Stimulated activated CD8-positive, alpha-beta memory T cell treated with anti-CD3 and anti-CD28 coated beads, Interleukin-15, amount 100 ng/mL, for 48 hours (primary cell): ENCODE results near the gene BRD9.

Experiments used
- DNase-seq, 2 donors: peaks; one replicate each; pipeline ENCODE4 v3.0.0-alpha.2; 2020; ENCODE audit warnings: low read depth in 2 of 2

Gene BRD9

DNA sequence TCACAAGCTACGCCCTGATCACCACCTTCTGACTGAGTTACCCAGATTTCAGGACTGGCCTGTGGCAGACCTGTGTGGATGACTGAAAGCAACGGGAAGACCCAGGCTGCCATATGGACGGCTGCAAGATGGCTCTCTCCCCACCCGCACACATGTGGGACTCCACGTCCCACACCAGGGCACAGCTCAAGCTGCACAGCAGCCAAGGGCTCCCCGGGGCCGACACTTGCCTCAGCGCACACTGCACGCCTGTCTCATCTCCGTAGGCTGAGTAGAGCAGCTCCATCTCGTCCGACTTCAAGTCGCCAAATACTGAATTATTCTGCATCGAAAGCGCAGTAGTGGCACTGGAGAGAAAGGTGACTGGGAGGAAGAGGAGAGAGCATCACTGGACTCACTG lies 14.5 kb downstream of the BRD9 start:
- DNase-seq = no peak

DNA sequence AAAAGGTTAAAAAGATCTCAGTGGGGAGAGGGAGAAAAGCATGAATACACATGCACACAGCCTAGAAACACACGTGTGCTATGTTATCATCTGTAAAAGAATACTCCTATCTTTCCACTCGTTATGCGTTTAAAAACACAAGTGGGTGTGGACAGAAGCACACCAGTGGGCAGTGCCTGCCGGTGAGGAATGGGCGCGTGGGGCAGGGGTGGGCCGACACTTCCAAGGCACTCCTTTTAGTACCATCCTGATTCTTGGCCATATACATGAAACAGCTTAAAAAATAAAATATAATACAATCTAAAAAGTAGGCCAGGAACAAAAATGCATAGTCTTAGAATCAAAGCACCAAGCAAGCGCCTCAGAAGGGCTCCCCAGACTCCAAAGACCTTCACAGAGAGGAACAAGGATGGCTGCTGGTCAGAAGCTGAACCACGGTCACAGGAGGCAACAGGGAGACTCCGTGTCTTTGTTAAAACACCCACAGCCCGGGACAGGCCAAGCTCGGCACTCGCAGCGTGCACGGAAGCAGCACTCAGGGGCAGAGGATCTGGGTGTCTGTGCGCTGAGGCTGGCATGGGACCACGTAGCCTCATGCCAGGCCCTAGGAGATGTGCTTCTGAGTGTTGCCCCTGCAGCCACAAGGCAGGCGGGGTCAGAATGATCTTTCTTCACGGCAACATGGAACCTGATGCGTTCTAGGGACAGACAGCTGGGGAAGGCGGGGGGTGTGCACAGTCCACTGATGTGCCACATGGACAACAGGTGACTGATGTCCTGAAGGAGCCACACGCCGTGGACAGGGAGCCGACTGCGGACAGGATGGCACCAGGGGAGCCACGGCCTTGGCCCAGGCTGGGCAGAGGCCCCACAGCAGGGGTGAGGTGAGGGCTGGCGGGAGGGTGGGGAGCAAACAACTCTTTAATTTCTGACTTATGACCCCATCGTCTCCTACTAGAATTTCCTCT lies 15.9 kb downstream of the BRD9 start:
- DNase-seq = no peak

DNA sequence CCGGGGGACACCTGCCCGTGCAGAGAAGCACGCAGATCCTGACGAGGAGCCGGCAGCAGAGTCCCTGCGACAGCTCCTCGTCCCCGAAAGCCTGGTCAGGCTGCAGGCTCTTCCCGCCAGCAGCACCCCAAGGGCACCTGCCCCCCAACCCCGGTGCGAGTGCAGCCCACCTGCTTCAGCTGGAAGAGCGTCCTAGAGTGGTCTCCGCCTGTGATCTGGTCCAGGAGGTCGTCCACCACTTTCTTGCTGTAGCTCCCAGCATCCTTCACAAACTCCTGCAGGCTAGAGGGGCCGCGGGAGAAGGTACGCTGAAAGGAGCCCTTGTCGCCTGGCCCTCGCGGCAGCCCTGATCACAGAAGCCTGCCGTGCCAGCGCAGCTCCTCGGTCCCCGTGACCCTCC lies 16.7 kb downstream of the BRD9 start:
- no peak for DNase-seq

DNA sequence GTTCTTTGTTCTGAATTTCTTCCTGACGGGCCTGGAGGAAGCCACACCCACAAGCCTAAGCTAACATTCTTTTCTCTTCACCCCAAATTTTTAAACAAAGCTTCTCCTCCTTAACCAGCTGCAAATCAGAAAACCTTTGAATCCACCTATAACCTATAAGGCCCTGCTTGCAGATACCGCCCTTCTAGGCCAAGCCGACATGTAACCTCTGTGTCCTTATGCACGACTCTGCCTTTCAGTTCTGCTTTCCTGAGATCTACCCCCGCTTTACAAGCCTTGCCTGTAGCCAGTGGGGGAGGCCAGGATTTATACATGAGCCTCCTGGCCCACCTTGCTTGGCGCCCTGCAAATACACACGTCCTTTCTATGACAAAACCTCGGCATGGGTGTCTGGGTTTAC lies 19.3 kb downstream of the BRD9 start:
- no peak for DNase-seq

DNA sequence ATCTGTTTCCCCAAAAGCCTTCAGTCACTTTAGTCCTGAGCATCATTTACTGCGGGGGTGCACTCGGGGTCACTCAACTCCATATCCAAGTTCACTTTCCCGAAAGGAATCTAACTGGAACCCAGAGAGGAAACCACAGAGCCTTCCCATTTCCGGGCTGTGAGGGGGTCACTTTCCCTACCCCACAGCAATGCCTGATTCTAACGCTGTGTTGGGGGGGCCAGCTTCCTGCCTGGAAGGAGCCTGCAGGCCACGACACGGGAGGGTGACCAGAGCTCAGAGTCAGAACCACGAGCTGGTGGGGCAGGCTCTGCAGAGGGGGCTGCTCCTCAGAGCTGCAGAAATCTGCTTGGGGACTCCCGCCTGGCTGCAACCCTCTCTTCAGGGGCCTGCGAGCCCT lies 20.3 kb downstream of the BRD9 start:
- no peak for DNase-seq

DNA sequence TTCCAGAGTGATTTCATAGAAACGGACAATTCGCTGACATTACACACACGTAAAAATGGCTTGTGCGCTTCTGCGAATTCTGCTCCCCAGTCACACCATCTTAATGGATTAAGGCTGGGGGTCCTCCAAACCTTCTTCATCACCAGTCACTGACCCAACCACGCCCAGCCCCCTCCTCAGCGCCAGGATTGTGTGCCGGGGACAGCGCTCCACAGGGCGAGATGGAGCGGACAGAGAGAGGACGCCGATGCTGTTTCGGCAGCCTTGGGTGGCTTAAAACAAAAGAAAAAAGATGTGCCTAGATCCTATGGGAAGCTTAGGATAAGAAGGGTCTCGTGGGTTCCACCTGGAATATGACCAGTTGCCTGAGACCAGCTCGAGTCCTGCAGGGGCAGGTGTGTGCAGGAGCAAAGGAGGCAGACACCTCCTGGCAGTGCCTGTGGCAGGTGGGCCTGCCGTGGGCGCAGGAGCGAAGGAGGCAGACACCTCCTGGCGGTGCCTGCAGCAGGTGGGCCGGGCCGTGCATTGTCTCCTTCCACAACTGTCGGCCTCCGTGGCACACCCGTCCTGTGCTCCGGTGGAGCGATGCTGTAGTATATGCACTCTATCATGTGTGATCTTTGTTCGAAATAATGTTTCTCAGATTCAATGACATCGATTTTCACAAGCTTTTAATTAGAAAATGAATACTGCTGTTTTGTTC lies 20.9 kb downstream of the BRD9 start:
- no peak for DNase-seq

DNA sequence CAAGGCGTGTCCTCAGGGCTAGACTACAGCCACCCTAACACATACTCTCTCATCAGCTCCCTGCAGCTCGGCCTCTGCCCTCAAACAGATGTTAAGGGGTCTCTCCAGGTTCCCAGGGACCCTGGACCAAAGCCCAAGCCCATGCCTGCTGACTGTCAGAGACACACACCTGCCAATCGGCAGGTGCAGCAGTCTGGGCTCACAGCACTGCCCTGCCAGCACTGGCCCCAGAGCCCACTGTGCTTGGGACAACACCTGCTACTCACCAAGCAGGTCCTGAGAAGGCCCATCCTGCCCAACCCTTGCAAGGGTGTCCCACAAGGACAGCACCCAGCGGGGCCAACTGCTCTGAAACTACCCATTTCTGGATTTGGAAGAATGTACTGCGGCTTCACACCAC lies 21.6 kb downstream of the BRD9 start:
- no peak for DNase-seq

DNA sequence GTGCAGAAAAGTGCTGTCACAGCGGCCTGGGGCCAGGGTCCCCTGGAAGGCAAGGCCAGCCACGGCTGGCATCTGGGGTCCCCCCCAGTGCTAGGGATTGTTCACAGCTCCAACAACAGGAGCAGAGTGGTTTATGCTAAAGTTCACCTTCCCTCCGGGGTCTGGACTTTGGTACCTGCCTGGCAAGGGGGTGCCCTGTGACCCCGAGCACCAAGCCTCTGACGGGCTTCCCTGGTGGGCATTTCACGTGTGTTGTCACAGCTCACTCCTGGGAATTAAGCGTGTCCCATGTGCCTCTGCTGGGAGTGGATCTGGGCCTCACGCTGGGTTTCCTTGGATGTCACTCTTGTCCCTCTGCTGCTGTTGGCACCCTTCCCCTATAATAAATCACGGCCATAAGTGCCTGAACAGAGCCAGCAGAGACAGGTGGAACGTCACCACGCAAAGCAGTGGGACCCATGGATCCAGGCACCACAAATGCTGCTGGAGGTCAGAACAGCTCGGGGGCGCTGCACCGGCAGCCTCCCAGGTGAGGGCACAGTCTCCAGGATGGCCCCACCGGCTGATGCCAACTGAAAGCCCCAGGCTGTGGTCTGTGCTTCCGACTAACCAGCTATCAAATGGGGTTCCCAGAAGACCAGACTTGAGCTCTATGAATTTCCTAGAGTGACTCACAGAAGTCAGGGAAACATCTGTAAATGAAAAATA lies 24.0 kb downstream of the BRD9 start:
- no peak for DNase-seq

DNA sequence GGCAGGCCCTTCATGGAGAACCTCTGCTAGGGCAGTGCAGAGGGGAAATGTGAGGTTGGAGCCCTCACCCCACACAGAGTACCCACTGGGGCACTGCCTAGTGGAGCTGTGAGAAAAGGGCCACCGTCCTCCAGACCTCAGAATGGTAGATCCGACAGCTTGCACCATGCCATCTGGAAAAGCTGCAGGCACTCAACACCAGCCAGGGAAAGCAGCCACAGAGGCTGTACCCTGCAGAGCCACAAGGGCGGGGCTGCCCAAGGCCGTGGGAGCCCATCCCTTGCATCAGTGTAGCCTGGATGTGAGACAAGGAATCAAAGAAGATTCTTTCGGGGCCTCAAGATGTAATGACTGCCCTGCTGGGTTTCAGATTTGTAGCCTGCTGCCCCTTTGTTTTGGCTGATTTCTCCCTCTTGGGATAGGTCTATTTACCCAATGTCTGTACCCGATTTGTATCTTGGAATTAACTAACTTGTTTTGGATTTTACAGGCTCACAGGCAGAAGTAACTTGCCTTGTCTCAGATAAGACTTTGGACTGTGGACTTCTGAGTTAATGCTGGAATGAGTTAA lies 25.2 kb downstream of the BRD9 start:
- DNase-seq = no peak

DNA sequence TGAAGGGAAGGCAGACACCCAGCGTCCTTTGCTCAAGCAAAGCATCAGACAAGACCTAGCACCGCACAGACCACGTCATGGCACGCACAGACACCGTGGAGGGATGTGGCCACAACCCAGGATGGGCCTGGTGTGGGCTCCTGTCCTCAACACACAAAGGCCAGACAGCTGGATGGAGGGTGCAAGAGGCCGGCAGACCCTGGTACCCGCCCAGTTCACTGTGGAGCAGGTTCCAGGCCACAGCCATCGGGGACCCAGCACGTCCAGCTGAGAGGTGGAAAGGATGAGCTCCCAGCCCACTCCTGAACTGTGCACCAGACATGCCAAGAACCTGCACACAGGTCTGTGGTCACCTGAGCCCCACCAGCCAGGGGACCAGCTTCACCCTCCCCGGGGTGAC lies 26.8 kb downstream of the BRD9 start:
- DNase-seq = no peak

DNA sequence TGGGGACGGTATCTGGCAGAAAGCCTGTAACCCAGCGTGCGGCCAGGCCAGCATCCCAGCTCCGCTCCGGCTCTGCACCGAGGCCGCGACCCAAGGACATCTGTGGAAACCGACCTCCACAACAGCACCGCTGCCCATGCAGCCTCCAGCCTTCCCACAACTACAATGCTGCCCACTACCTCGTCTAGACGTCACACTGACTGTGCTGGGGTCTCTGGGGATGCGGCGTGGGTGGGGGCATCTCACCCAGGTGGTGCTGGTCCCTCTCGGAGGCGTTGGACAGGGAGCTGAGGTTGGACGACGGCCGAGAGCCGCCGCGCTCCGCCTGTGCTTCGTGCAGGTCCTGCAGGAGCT lies 27.5 kb downstream of the BRD9 start:
- DNase-seq = no peak

DNA sequence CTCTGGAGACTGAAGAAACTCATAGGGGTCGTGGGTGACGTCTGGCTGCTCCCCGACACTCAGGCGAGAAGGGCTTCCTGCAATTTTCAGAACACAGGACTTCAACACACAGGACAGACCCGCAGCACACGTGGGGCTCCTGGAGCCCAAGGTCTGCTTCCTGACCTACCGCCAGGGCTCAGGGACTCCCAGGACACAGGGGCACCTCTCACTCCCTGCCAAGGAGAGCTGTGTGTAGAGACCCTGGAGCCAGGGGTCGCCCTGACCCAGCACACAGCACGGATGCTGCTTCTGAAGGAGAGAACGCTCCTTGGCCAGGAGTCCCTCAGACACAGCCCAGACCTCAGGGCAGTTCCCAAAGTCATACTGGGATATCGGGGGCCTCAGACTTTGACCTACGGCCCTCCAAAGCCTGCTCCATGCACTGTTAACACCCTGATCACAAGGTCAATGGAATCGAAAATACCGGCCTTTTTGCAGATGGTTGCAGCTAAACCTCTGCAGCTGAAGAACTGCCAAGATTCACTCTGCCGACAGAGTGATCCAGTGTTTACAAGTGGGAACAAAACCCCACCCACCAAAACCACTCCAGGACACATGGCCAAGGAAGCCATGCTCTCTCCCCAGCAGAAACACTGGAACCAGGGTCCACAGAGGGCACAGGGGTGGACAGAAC lies 28.0 kb downstream of the BRD9 start:
- no peak for DNase-seq

DNA sequence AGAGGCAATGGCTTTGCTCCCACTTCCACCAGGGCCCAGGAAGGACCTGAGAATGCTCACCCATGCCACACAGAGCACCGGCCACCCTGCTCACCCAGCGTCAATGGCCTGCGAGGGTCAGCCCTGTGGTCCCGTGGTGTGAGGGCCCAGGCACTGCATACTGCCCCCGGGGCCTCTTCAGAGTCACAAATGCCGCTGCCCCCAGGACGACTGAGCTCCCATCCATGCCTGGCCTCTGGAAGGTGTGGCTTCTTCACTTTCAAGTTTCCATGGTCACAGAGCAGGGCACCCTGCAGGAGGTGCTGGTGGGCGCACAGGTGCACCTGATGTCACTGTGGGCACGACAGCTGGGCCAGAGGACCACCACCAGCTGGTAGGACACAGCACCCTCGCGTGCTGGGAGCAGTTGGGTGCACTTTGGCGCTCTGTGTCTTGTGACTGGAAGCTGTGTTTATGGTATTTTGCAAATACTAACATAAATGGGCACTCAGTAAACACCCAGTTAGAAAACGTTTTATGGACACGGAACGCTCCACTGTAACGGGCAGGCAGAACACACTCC lies 29.3 kb downstream of the BRD9 start:
- DNase-seq = no peak

DNA sequence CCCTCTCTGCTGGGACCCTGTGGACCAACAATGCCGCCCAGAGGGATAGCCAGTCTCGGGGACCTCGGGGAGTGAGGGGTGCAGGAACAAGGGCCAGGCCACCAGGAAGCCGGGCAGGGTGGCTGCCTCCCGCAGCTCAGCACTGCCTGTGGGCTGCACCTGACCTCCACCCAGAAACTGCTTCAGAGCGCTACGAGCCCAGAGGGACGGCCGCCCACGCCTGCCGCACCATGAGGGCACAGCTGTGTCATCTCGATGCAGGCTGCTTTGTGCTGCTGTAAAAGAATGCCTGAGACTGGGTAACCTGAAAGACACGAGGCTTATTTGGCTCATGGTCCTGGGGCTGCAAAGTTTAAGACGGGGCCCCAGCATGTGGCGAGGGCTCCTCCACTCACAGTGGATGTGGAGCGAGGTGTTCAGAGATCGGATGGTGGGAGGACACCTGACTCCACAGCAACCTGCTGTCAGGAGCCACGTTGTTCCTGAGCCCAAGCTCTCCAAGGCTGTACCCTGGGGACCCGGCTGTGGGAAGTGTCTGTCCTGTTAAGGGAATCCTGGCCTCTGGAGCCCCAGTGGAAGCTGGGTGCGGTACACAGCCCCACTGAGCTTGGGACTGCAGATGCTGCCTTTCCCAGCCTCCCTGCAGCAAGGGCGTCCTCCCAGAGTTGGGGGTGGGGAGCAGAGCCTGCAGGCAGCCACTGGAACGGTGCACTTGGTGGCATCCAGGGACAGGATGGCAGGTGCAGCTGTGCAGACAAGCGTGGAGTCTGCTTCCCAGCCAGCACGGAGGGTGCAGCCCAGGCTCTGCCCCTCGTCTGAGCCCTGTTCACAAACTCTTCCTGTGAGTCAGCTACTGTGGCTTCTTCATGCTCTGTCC lies 30.0 kb downstream of the BRD9 start:
- no peak for DNase-seq

DNA sequence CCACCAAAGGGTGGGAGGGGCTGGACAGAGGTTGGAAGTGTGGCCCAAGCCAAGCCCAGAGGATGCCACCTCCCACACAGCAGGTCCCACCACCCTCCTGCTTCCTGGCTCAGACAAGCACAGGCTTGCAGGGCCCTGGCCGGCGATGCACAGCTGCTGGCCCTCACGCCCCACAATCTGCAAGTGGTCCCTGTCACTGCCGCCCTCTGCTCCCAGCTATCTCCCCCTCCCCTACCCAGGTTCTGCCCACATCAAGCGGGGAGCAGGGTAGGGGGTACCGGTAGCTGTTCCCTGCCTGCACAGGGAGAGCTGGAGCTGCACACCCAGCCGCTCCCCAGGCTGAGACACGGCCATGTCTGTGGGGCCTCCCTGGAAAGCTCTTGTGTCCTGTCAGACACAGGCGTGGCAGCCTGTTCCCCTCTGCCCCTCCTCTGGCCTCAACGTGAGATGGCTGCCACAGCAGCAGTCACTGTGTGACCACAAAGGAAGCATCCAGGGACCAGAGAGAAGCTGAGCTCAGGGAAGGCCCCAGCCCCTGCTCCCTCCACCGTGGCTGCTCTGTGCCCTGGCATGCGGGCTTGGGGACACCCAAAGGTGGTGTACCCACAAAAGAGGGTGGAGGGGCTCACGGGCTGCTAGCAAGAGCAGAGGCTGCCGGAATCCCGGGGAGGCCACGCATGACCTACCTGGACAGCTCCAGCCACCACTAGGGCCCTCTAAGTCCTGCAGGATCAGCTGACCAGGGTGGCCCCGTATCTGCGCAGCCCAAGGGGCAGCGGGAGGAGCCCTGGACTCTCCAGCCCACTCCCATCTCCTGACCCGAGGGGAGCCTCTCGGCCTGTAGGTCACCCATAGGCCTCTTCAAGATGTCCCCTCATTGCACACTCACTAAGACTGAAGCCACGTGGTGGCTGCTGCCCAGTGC lies 30.9 kb downstream of the BRD9 start:
- DNase-seq = no peak

DNA sequence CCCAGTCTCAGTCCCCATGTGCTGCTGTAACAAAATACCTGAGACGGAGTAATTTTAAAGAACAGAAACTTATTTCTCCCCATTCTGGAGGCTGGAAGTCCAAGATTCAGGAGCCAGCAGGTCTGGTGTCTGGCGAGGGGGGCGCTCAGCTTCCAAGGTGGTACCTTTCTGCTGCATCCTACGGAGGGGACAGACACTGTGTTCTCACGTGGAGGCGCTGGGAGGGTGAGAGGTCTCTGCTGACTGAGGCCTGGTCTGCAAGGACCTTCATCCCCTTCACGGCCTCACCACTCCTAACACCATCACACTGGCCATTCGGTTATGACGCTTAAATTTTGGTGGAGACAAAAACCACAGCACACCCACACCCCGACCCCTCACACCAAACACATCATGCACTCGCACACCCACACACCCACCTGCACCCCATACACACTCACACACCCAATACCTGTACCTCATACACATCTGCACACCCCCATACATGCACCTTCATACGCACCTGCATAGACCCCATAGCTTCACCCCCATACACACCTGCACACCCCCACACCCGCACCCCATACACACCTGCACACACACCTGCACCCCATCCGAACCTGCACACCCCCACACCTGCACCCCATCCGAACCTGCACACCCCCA lies 32.0 kb downstream of the BRD9 start:
- no peak for DNase-seq

DNA sequence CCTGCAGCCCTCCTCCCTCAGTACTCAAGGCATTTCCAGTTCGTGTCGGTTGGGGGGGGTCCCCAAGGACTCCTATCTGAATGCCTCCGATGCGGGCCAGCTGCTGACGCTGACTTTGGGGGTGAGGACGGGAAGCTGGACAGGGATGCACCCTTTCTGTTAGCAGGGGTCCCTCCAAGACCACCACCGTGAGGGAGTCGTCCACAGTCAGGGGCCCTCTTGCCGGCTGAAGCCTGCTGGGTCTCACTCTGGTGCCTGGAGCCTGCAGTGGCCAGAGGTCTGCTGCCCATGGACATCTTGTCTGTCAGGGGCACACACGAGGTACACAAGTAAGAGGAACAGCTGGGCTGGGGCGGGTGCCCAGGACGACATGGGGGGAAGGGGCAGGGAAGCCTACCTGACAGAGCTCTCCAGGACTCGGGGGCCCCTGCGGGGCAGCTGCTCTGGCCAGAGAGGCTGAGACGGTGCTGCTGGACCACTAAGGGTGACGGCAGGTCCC lies 32.8 kb downstream of the BRD9 start:
- no peak for DNase-seq

DNA sequence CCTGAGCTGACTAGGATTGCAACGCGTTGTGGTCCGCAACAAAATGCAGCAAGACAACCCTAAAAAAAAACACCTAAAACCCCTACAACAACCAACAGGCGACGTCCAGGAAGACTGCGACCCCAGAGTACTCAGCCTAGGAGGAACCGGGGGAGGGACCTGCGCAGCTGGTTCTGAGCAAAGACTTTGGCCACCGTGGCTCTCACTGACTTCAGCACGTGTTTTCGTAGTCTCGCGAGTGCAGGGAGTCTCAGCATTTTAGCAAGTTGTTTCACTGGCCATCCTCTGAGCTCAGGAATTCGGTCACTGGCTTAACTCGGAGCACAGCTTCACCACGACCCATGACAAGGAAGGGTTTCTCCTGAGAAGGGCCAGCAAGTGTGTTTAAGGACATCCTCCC lies 33.2 kb downstream of the BRD9 start:
- DNase-seq = no peak

DNA sequence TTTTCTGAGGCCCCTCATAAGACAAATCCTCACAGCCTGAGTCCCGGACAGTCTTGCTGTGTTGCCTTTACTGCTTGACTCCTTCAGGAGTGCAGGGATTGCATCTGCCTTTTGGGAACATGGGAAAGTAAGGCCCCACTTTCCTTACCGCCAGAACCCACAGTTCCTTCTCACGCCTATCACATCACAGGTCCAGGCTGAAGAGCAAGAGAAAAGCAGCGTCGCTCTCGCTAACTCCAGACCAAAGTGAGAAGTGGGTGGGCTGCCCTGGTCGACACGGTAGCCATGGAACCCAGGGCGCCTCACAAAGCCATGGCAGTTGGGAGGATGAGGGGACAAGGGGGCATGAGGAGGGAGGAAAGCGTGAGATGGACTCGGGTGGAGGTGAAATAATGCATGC lies 33.9 kb downstream of the BRD9 start:
- no peak for DNase-seq
